Measurements from ENCODE around the gene SSH2. TPM values are rescaled to one million over a fixed set of nuclear protein-coding genes. Genes with fewer than 3 reads are reported as not detected.
"Not testable (repeated sequence)": the region's sequence is repeated elsewhere in the genome, so short reads cannot be mapped to it uniquely, and the experiment has no call there.

Gene SSH2
- total and polyA plus RNA-seq, 2 experiments from 2014 or later: 8.3 to 18.9 TPM

- H3K79me2 ChIP-seq (ENCODE audit: insufficient read depth): peaks cover 67% of the 10 kb centered on the region
- no peaks in the 10 kb centered on the region for H3K27me3 ChIP-seq (replicated peaks; ENCODE audit: insufficient read depth)
- no peak overlapping the region for H3K9ac ChIP-seq
- no peaks in the 10 kb centered on the region for H4K20me1 ChIP-seq (ENCODE audit: insufficient read depth)
- no peaks in the 10 kb centered on the region for H3K4me1 ChIP-seq (ENCODE audit: insufficient read depth)
- no peaks in the 10 kb centered on the region for H3K9me3 ChIP-seq (ENCODE audit: low read depth)
- in situ Hi-C loops (cut with MboI): no loop called here
- no peak for DNase-seq
- no peaks in the 10 kb centered on the region for H3K9me2 ChIP-seq (ENCODE audit: insufficient read depth)
- no peak overlapping the region for H3K4me2 ChIP-seq (ENCODE audit: unreplicated experiment)
- no peak overlapping the region for H2AFZ ChIP-seq
- no peak overlapping the region for H3K4me3 ChIP-seq
- TF ChIP-seq EZH2phosphoT487 (IDR thresholded peaks at IDR 0.05; ENCODE audit: insufficient read depth, low read depth): no peak
- TF ChIP-seq EZH2 (IDR thresholded peaks at IDR 0.05; ENCODE audit: insufficient read depth, poor library complexity, severe bottlenecking): no peak
- no peak overlapping the region for H3K27ac ChIP-seq
- no peaks in the 10 kb centered on the region for H3F3A ChIP-seq (ENCODE audit: insufficient read depth)
- no peaks in the 10 kb centered on the region for H3K36me3 ChIP-seq (ENCODE audit: low read depth)
These were observed 67.1 kb downstream of the SSH2 start for GRCh38 chr17:29862951-29863350.

GRCh38 chr17:29862127-29862526 lies 67.9 kb downstream of the SSH2 start:
- in situ Hi-C loops (cut with MboI): no loop called here
- Histone ChIP-seq H3K9ac (no peak overlapping the region), H3K79me2 (ENCODE audit: insufficient read depth) (peaks cover 67% of the 10 kb centered on the region), H3K36me3 (ENCODE audit: low read depth) (no peaks in the 10 kb centered on the region), H3K9me2 (ENCODE audit: insufficient read depth) (no peaks in the 10 kb centered on the region), H4K20me1 (ENCODE audit: insufficient read depth) (no peaks in the 10 kb centered on the region), H3K27me3 (replicated peaks; ENCODE audit: insufficient read depth) (no peaks in the 10 kb centered on the region), H3K4me2 (ENCODE audit: unreplicated experiment) (no peak overlapping the region), H3K4me3 (no peak overlapping the region), H2AFZ (no peak overlapping the region), H3K4me1 (ENCODE audit: insufficient read depth) (no peaks in the 10 kb centered on the region), H3K27ac (no peak overlapping the region), H3K9me3 (ENCODE audit: low read depth) (no peaks in the 10 kb centered on the region), H3F3A (ENCODE audit: insufficient read depth) (peaks cover 2% of the 10 kb centered on the region)
- TF ChIP-seq EZH2 (IDR thresholded peaks at IDR 0.05; ENCODE audit: insufficient read depth, poor library complexity, severe bottlenecking): no peak
- no peak for TF ChIP-seq EZH2phosphoT487 (IDR thresholded peaks at IDR 0.05; ENCODE audit: insufficient read depth, low read depth)
- DNase-seq: no peak

GRCh38 chr17:29859445-29859844 lies 70.6 kb downstream of the SSH2 start:
- DNase-seq; H3K9me2 ChIP-seq (ENCODE audit: insufficient read depth); H3K9me3 ChIP-seq (ENCODE audit: low read depth); H3K4me2 ChIP-seq (ENCODE audit: unreplicated experiment); in situ Hi-C loops (cut with MboI); H3K36me3 ChIP-seq (ENCODE audit: low read depth); H4K20me1 ChIP-seq (ENCODE audit: insufficient read depth); H3K27me3 ChIP-seq (replicated peaks; ENCODE audit: insufficient read depth); H3K27ac ChIP-seq; H3K9ac ChIP-seq; H2AFZ ChIP-seq; H3K4me3 ChIP-seq: not testable (repeated sequence)
- whole genome bisulfite sequencing, 2 experiments (ENCODE audit: low coverage in 1 of 2, low lambda C conversion rate in 2 of 2, missing lambda C conversion rate in 2 of 2): 96 to 98% methylated on average over 4 of the region's 4 CpGs
- H3K79me2 ChIP-seq (ENCODE audit: insufficient read depth): peaks cover 64% of the 10 kb centered on the region
- peaks cover 21% of the 10 kb centered on the region for H3K4me1 ChIP-seq (ENCODE audit: insufficient read depth)
- peaks cover 29% of the 10 kb centered on the region for H3F3A ChIP-seq (ENCODE audit: insufficient read depth)

- peaks cover 34% of the 10 kb centered on the region for H3K4me1 ChIP-seq (ENCODE audit: insufficient read depth)
- no peaks in the 10 kb centered on the region for H3K36me3 ChIP-seq (ENCODE audit: low read depth)
- in situ Hi-C loops (cut with MboI): no loop called here
- no peaks in the 10 kb centered on the region for H3K9me2 ChIP-seq (ENCODE audit: insufficient read depth)
- no peaks in the 10 kb centered on the region for H3K9me3 ChIP-seq (ENCODE audit: low read depth)
- no peak overlapping the region for H3K4me2 ChIP-seq (ENCODE audit: unreplicated experiment)
- H3K4me3 ChIP-seq: no peak overlapping the region
- no peaks in the 10 kb centered on the region; the same call in 1 of the 2 replicates for H4K20me1 ChIP-seq (ENCODE audit: insufficient read depth)
- H3K79me2 ChIP-seq (ENCODE audit: insufficient read depth): peaks cover 62% of the 10 kb centered on the region
- H3K27ac ChIP-seq: no peak overlapping the region
- no peak for DNase-seq
- no peak overlapping the region for H2AFZ ChIP-seq
- no peak overlapping the region for H3K9ac ChIP-seq
- TF ChIP-seq EZH2phosphoT487 (IDR thresholded peaks at IDR 0.05; ENCODE audit: insufficient read depth, low read depth) (no peak), EZH2 (IDR thresholded peaks at IDR 0.05; ENCODE audit: insufficient read depth, poor library complexity, severe bottlenecking) (no peak)
- H3K27me3 ChIP-seq (replicated peaks; ENCODE audit: insufficient read depth): no peaks in the 10 kb centered on the region
- peaks cover 34% of the 10 kb centered on the region for H3F3A ChIP-seq (ENCODE audit: insufficient read depth)
These were observed 72.2 kb downstream of the SSH2 start for GRCh38 chr17:29857823-29858222.

GRCh38 chr17:29857105-29857504 lies 72.9 kb downstream of the SSH2 start:
- H3K4me3 ChIP-seq; H4K20me1 ChIP-seq (ENCODE audit: insufficient read depth): not testable (repeated sequence)

More at GRCh38 chr17:29857105-29857504, 72.9 kb downstream of the SSH2 start:
- H3K27me3 ChIP-seq (replicated peaks; ENCODE audit: insufficient read depth); H3K36me3 ChIP-seq (ENCODE audit: low read depth); H3K9me2 ChIP-seq (ENCODE audit: insufficient read depth); H3K27ac ChIP-seq; DNase-seq; H3K9me3 ChIP-seq (ENCODE audit: low read depth); H2AFZ ChIP-seq; H3K9ac ChIP-seq; in situ Hi-C loops (cut with MboI); H3K4me2 ChIP-seq (ENCODE audit: unreplicated experiment): not testable (repeated sequence)
- 99% methylated on average over 4 of the region's 4 CpGs for WGBS, 2 experiments (ENCODE audit: low coverage in 1 of 2, low lambda C conversion rate in 2 of 2, missing lambda C conversion rate in 2 of 2)
- Histone ChIP-seq H3F3A (ENCODE audit: insufficient read depth) (peaks cover 34% of the 10 kb centered on the region), H3K4me1 (ENCODE audit: insufficient read depth) (peaks cover 34% of the 10 kb centered on the region), H3K79me2 (ENCODE audit: insufficient read depth) (peaks cover 60% of the 10 kb centered on the region)

Measured in GM23248 (cell line).